ENCODE measurements around the gene SLC35A3. TPM values are rescaled to one million over a fixed set of nuclear protein-coding genes. Genes with fewer than 3 reads are reported as not detected.

Gene SLC35A3
- total and polyA plus RNA-seq, 2 of the 4 experiments (the other 2 are of a cell fraction): 9.6 to 13.6 TPM

DNA sequence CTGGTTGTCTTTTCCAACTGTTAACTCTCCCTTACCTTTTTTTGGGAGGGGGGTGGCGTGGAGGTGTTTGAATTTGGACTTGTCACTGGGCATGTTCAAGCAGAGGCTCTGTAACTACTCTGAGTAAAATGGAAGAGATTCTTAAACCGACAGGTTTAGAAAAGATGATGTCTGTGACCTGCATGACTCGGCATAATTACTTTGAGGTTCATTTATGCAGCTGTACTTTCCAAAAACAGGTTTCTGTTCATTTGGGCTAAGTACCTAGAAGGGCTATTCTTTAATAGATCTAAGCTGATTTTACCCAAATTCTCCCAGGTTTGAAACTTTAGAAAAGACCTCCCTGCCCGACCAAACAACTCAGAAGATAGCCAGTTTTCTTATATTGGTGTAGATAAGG lies 80.3 kb downstream of the SLC35A3 start:
- Histone ChIP-seq H2BK120ac (ENCODE audit: low read depth, low read length) (no peak overlapping the region), H2AK9ac (replicated peaks; ENCODE audit: low read depth, low read length, poor library complexity) (no peak overlapping the region), H2BK5ac (ENCODE audit: low read depth, low read length, poor library complexity, severe bottlenecking) (peak overlapping the region; percentile 39), H3K36me3 (ENCODE audit: control insufficient read depth, insufficient read depth, low read length) (peaks cover 1% of the 10 kb centered on the region; the same call in 1 of the 2 replicates), H3K9ac (ENCODE audit: low read depth, low read length) (no peak overlapping the region), H3K23ac (ENCODE audit: low read depth, low read length) (no peak overlapping the region), H2BK15ac (ENCODE audit: low read depth, low read length) (no peak overlapping the region), H3K4me1 (ENCODE audit: control insufficient read depth, insufficient read depth, low read length) (peaks cover 2% of the 10 kb centered on the region; the same call in 1 of the 2 replicates), H3K9me3 (ENCODE audit: control insufficient read depth, insufficient read depth, low read length) (no peaks in the 10 kb centered on the region), H3K27ac (ENCODE audit: insufficient read depth, low read length) (peak overlapping the region; percentile 56; the same call in 1 of the 2 replicates), H3K4ac (ENCODE audit: low read depth, low read length) (no peak overlapping the region), H2BK20ac (ENCODE audit: low read depth, low read length) (no peak overlapping the region), H4K91ac (ENCODE audit: insufficient read depth, low read depth, low read length) (no peak overlapping the region), H3K18ac (ENCODE audit: low read depth, low read length) (peak overlapping the region; percentile 62; the same call in 1 of the 2 replicates), H3K56ac (ENCODE audit: extremely low read depth, insufficient read depth, low read length) (no peak overlapping the region), H3K4me3 (ENCODE audit: insufficient read depth, low read depth, low read length) (no peak overlapping the region), H3K14ac (replicated peaks; ENCODE audit: low read depth, low read length) (no peak overlapping the region), H4K5ac (ENCODE audit: low read depth, low read length) (no peak overlapping the region), H2AFZ (replicated peaks; ENCODE audit: low read length, poor library complexity) (no peak overlapping the region), H3K9me1 (ENCODE audit: insufficient read depth, low read length) (peaks cover 4% of the 10 kb centered on the region; the same call in 1 of the 2 replicates), H4K20me1 (ENCODE audit: insufficient read depth, low read length) (peaks cover 21% of the 10 kb centered on the region; the same call in 1 of the 2 replicates), H2AK5ac (ENCODE audit: low read depth, low read length) (no peak overlapping the region), H3K79me1 (ENCODE audit: low read depth in 1 of 2, low read length in 2 of 2) (peaks cover 11 to 51% of the 10 kb centered on the region in 2 experiments; a peak in 3 of 4 replicates), H3K4me2 (ENCODE audit: low read depth, low read length) (no peak overlapping the region), H4K8ac (ENCODE audit: low read depth in 2 of 2, low read length in 2 of 2) (no peak overlapping the region), H3K27me3 (ENCODE audit: control insufficient read depth, insufficient read depth, low read length) (no peaks in the 10 kb centered on the region)
- TF ChIP-seq, protein P1, sequence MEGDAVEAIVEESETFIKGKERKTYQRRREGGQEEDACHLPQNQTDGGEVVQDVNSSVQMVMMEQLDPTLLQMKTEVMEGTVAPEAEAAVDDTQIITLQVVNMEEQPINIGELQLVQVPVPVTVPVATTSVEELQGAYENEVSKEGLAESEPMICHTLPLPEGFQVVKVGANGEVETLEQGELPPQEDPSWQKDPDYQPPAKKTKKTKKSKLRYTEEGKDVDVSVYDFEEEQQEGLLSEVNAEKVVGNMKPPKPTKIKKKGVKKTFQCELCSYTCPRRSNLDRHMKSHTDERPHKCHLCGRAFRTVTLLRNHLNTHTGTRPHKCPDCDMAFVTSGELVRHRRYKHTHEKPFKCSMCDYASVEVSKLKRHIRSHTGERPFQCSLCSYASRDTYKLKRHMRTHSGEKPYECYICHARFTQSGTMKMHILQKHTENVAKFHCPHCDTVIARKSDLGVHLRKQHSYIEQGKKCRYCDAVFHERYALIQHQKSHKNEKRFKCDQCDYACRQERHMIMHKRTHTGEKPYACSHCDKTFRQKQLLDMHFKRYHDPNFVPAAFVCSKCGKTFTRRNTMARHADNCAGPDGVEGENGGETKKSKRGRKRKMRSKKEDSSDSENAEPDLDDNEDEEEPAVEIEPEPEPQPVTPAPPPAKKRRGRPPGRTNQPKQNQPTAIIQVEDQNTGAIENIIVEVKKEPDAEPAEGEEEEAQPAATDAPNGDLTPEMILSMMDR (conservative IDR thresholded peaks at IDR 0.05; ENCODE audit: low read depth, low read length): no peak
- TF ChIP-seq NFE2L2 (IDR thresholded peaks at IDR 0.05; ENCODE audit: low read depth, low read length) (peak; percentile 95), MAFK (IDR thresholded peaks at IDR 0.05; ENCODE audit: low read depth, low read length) (peak; percentile 53)
- ChIA-PET POLR2A (ENCODE audit: unreplicated experiment) (no interaction called here), CTCF (no interaction called here)
- ATAC-seq (ENCODE audit: low read depth) (no peak), DNase-seq (no peak)
- 100% methylated on average over 2 of the region's 4 CpGs; no CpG with 5 or more reads in 1 of the 2 experiments for WGBS, 2 experiments (ENCODE audit: extremely low coverage in 2 of 2, insufficient read length in 1 of 2)
- no TSS peak for BruUV-seq (replicated peaks)
- dilution Hi-C loops (cut with HindIII; ENCODE audit: low sequenced_read_pairs, unreplicated experiment): no loop called here
- intact Hi-C loops (cut with micrococcal nuclease): no loop called here
- in situ Hi-C loops (cut with MboI; ENCODE audit: low sequenced_read_pairs): no loop called here
